Measurements from ENCODE around the gene DCLK2.

The DCLK2 gene

GRCh38 chr4:150206265-150206664, 128.0 kb downstream of the DCLK2 start (continued):
- no peak for TF ChIP-seq SCRT1 (tag by site-specific recombination; IDR thresholded peaks at IDR 0.05; ENCODE audit: borderline replicate concordance)

GRCh38 chr4:150206954-150207353, 128.7 kb downstream of the DCLK2 start:
- TF ChIP-seq ZNF248 (tag by site-specific recombination; IDR thresholded peaks at IDR 0.05) (no peak), ZNF214 (tag by site-specific recombination; IDR thresholded peaks at IDR 0.05; ENCODE audit: borderline replicate concordance) (no peak), GLIS2 (tag by site-specific recombination; IDR thresholded peaks at IDR 0.05) (no peak), ZNF621 (tag by site-specific recombination; IDR thresholded peaks at IDR 0.05) (no peak), MEIS1 (CRISPR knock-in tag; IDR thresholded peaks at IDR 0.05; ENCODE audit: borderline replicate concordance) (no peak), ZNF416 (tag by site-specific recombination; IDR thresholded peaks at IDR 0.05) (no peak), SCRT1 (tag by site-specific recombination; IDR thresholded peaks at IDR 0.05; ENCODE audit: borderline replicate concordance) (no peak), ZNF157 (tag by site-specific recombination; IDR thresholded peaks at IDR 0.05) (no peak), ZNF2 (tag by site-specific recombination; IDR thresholded peaks at IDR 0.05) (no peak), KLF8 (tag by site-specific recombination; IDR thresholded peaks at IDR 0.05) (no peak), ZNF658 (tag by site-specific recombination; IDR thresholded peaks at IDR 0.05) (no peak), ZNF560 (tag by site-specific recombination; IDR thresholded peaks at IDR 0.05; ENCODE audit: borderline replicate concordance) (no peak)
- TF ChIP-seq, protein P1, sequence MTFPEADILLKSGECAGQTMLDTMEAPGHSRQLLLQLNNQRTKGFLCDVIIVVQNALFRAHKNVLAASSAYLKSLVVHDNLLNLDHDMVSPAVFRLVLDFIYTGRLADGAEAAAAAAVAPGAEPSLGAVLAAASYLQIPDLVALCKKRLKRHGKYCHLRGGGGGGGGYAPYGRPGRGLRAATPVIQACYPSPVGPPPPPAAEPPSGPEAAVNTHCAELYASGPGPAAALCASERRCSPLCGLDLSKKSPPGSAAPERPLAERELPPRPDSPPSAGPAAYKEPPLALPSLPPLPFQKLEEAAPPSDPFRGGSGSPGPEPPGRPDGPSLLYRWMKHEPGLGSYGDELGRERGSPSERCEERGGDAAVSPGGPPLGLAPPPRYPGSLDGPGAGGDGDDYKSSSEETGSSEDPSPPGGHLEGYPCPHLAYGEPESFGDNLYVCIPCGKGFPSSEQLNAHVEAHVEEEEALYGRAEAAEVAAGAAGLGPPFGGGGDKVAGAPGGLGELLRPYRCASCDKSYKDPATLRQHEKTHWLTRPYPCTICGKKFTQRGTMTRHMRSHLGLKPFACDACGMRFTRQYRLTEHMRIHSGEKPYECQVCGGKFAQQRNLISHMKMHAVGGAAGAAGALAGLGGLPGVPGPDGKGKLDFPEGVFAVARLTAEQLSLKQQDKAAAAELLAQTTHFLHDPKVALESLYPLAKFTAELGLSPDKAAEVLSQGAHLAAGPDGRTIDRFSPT (tag by site-specific recombination; IDR thresholded peaks at IDR 0.05): no peak
- H3K36me3 ChIP-seq (ENCODE audit: control insufficient read depth in 2 of 2, insufficient read depth in 1 of 2, low read length in 2 of 2): no peaks in the 10 kb centered on the region
- CTCF ChIA-PET: interaction anchor here (0.6 to 1.6 kb wide), 3 partner anchors 196 to 1420 kb away, joined by 3 to 5 read pairs (median 4); no protein-coding TSS in a partner anchor
- H3K9me3 ChIP-seq (ENCODE audit: control insufficient read depth, insufficient read depth, low read depth, low read length): no peaks in the 10 kb centered on the region
- H3K27ac ChIP-seq (ENCODE audit: extremely low read depth, low read depth, low read length): no peak overlapping the region
- POLR2A ChIA-PET: no interaction called here
- no peak overlapping the region for H3K4me3 ChIP-seq (ENCODE audit: low read depth, low read length)
- no peaks in the 10 kb centered on the region for H3K4me1 ChIP-seq (ENCODE audit: control insufficient read depth, insufficient read depth, low read length)

- H3K9me3 ChIP-seq (ENCODE audit: control insufficient read depth, insufficient read depth, low read depth, low read length): no peaks in the 10 kb centered on the region
- H3K4me1 ChIP-seq (ENCODE audit: control insufficient read depth, insufficient read depth, low read length): no peaks in the 10 kb centered on the region
- no peaks in the 10 kb centered on the region for H3K36me3 ChIP-seq (ENCODE audit: control insufficient read depth in 2 of 2, insufficient read depth in 1 of 2, low read length in 2 of 2)
- ChIA-PET POLR2A (no interaction called here), CTCF (interaction anchor here (1.6 kb wide), 1 partner anchor 197 kb away, joined by 5 read pairs; no protein-coding TSS in a partner anchor)
- H3K27ac ChIP-seq (ENCODE audit: extremely low read depth, low read depth, low read length): no peak overlapping the region
- no peak overlapping the region for H3K4me3 ChIP-seq (ENCODE audit: low read depth, low read length)
- TF ChIP-seq, protein P2, sequence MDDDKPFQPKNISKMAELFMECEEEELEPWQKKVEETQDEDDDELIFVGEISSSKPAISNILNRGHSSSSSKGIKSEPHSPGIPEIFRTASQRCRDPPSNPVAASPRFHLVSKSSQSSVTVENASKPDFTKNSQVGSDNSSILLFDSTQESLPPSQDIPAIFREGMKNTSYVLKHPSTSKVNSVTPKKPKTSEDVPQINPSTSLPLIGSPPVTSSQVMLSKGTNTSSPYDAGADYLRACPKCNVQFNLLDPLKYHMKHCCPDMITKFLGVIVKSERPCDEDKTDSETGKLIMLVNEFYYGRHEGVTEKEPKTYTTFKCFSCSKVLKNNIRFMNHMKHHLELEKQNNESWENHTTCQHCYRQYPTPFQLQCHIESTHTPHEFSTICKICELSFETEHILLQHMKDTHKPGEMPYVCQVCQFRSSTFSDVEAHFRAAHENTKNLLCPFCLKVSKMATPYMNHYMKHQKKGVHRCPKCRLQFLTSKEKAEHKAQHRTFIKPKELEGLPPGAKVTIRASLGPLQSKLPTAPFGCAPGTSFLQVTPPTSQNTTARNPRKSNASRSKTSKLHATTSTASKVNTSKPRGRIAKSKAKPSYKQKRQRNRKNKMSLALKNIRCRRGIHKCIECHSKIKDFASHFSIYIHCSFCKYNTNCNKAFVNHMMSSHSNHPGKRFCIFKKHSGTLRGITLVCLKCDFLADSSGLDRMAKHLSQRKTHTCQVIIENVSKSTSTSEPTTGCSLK (tag by site-specific recombination; IDR thresholded peaks at IDR 0.05): no peak
- no peak for TF ChIP-seq ZNF211 (tag by site-specific recombination; IDR thresholded peaks at IDR 0.05; ENCODE audit: low read depth)
- TF ChIP-seq BCL6B (tag by site-specific recombination; IDR thresholded peaks at IDR 0.05): no peak
- TF ChIP-seq, protein P3, sequence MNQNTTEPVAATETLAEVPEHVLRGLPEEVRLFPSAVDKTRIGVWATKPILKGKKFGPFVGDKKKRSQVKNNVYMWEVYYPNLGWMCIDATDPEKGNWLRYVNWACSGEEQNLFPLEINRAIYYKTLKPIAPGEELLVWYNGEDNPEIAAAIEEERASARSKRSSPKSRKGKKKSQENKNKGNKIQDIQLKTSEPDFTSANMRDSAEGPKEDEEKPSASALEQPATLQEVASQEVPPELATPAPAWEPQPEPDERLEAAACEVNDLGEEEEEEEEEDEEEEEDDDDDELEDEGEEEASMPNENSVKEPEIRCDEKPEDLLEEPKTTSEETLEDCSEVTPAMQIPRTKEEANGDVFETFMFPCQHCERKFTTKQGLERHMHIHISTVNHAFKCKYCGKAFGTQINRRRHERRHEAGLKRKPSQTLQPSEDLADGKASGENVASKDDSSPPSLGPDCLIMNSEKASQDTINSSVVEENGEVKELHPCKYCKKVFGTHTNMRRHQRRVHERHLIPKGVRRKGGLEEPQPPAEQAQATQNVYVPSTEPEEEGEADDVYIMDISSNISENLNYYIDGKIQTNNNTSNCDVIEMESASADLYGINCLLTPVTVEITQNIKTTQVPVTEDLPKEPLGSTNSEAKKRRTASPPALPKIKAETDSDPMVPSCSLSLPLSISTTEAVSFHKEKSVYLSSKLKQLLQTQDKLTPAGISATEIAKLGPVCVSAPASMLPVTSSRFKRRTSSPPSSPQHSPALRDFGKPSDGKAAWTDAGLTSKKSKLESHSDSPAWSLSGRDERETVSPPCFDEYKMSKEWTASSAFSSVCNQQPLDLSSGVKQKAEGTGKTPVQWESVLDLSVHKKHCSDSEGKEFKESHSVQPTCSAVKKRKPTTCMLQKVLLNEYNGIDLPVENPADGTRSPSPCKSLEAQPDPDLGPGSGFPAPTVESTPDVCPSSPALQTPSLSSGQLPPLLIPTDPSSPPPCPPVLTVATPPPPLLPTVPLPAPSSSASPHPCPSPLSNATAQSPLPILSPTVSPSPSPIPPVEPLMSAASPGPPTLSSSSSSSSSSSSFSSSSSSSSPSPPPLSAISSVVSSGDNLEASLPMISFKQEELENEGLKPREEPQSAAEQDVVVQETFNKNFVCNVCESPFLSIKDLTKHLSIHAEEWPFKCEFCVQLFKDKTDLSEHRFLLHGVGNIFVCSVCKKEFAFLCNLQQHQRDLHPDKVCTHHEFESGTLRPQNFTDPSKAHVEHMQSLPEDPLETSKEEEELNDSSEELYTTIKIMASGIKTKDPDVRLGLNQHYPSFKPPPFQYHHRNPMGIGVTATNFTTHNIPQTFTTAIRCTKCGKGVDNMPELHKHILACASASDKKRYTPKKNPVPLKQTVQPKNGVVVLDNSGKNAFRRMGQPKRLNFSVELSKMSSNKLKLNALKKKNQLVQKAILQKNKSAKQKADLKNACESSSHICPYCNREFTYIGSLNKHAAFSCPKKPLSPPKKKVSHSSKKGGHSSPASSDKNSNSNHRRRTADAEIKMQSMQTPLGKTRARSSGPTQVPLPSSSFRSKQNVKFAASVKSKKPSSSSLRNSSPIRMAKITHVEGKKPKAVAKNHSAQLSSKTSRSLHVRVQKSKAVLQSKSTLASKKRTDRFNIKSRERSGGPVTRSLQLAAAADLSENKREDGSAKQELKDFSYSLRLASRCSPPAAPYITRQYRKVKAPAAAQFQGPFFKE (tag by site-specific recombination; IDR thresholded peaks at IDR 0.05; ENCODE audit: borderline replicate concordance): no peak
- no peak for TF ChIP-seq ZSCAN16 (tag by site-specific recombination; IDR thresholded peaks at IDR 0.05)
- TF ChIP-seq ZBTB48 (tag by site-specific recombination; IDR thresholded peaks at IDR 0.05): no peak
- no peak for TF ChIP-seq ZNF16 (tag by site-specific recombination; IDR thresholded peaks at IDR 0.05; ENCODE audit: low read depth)
- no peak for TF ChIP-seq ZNF23 (tag by site-specific recombination; IDR thresholded peaks at IDR 0.05; ENCODE audit: borderline replicate concordance)
Observed at GRCh38 chr4:150207871-150208270, 129.6 kb downstream of the DCLK2 start.
